GM21367 (cell line): ENCODE measurements around the gene ADAMTS17.

Source experiments
- ATAC-seq: cut with Tn5 transposase; IDR thresholded peaks from one replicate; pipeline ENCODE4 v1.9.1; 2021; ENCODE audit not compliant: unreplicated experiment

Gene ADAMTS17

DNA sequence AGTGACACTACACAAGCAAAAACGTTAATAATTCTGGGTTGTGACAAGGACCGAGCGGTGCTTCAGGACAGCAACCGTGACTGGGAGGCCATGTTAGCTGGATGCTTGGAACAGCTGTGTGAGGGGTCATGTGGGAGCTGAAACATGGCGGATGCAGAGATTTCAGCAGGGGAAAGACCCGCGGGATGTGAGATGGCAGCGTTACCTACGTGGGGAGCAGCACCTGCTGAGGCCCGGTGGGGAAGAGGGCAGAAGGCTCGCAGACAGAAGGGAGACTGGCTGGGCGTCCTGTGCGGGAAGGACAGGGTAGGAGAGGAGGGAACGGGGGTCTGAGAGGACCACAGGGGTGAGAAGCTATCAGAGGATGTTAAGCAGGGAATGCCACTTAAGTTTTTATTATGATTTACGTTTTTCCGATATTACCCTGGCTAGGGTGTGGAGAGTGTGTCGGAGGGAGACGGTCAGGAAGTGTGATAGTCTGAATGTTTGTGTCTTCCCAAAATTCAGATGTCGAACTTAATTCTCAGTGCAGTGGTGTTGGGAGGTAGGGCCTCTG is 379.7 kb downstream of the ADAMTS17 start:
- ATAC-seq, result no peak

DNA sequence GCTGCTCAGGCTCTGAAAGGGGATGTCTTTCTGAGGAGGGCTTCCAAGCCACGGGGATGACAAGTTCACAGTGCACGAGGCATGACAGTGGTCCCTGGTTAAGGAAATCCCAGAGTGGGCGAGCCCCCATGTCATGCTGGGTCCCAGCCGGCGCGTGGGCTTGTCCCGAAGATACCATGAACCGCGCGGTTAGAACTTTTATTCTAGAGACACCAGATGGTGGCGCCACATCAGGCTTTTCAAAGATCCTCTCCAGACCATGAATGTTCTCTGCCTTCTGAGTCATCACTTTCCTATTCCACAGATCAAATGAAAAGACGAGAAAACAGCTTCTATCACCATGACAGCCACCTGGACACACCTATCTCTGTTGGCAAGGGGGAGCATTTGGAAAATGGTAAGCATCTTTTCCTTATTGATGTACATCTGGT is 380.7 kb downstream of the ADAMTS17 start:
- ATAC-seq, result no peak

- ATAC-seq, result no peak
Measured at GRCh38 chr15:99959326-99959725, 382.4 kb downstream of the ADAMTS17 start.

GRCh38 chr15:99958426-99959097 is 383.2 kb downstream of the ADAMTS17 start:
- no peak for ATAC-seq

DNA sequence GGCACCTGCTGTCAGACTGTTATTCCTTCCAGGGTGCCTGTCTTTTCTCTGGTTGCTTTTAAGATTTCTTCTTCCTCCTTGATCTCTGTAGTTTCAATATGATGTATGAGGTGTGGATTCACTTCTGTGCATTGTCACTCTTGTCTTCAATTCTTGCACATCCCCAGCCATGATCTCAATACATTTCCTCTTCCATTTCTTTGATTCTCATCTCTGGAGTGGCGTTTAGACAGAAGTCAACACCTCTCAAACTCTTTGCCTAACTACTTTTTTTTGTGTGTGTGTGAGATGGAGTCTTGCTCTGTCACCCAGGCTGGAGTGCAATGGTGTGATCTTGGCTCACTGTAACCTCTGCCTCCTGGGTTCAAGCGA is 384.1 kb downstream of the ADAMTS17 start:
- no peak for ATAC-seq

GRCh38 chr15:99956820-99957641 is 384.7 kb downstream of the ADAMTS17 start:
- ATAC-seq, result no peak

DNA sequence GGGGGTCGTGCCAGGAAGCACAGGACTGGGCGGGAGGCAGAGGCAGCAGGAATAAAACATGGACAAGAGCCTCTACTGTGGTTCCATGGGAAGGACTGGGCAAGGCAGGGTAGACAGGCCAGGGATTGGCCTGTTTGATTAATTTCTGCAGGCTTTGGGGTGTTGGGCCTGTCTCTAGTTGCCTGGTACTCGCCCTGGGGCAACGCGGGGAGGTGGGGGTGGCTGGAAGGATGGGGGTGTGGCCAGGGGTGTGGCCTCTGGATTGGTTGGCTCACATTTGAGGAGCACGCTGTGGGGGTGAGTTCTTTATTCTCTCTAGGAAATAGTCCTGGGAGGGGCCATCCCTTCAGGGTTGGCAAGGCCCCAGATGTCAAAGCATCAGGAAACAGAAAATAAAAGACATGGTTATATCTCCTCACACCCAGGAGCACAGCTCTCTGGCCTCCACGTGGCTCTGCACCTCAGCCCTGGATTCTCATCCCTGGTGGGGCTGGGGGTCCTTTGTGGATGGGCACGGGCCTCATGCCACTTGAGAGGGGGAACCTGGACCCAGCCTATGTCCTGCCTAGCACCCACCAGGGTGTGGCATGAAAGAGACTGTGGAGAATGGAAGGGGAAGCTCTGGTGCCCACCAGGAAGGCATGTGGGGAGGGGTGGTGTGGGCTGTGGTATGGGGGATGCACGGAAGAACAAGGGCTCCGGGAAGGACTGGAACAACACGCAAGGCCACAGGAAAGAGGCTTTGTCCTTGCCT is 385.6 kb downstream of the ADAMTS17 start:
- ATAC-seq, result no peak

DNA sequence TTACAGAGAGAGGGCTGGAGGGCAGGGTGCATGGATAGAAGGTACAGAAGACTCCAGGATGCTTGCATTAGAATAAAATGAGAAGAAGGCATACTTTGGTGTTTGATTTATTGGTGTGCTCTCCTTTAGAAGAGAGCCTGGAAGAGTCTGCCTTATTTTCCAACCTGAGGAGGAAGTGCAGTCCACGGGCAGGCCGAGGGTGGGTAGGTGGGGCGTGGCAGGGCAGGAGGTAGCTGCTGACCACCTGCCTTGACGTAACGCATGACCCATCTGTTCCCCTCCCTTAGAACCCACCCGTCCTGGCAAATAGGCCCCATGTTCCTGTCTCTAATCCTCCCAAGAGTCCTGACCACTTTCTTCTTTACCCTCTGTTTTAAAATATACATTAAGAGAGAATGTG is 386.2 kb downstream of the ADAMTS17 start:
- no peak for ATAC-seq

GRCh38 chr15:99955181-99955525 is 386.6 kb downstream of the ADAMTS17 start:
- no peak for ATAC-seq

DNA sequence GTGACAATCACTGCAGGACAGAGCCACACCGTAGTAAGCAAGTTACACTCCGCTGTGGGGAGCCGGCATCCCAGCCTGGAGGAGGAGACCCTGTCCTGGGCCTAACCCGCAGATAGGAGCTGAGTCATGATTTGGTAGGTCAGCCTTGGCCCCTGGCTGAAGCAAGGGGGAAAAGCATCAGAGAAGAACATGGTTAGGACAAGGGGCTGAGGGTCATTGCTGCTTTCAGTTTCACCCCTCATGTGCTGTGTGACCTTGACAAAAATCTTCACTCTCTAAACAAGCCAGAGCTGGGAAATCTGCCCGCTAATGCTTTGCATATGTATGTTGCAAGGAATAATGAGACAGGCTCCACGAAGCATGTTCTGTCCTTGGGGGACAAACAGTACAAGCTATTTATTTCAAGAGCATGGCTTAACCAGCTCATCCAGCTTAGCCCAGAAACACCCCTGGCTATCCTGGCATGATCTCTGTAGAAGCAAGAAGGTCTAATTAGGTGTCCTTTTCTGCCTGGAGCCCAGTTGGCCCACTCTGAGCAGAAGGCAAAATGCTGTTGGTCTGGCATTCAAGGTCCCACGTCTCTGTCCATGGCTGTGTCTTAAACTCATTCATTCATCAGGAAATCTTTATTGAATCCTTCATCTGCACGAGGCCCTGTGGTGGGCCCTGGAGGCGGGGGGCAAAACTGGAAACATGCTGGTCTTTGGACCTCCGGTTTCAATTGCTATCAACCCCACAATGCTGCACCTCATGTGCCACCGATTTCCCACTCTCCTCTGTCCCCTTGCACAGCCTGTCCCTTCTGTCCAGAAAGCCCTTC is 387.2 kb downstream of the ADAMTS17 start:
- ATAC-seq, result no peak

GRCh38 chr15:99953886-99954285 is 387.9 kb downstream of the ADAMTS17 start:
- ATAC-seq, result no peak

GRCh38 chr15:99951511-99951910 is 390.3 kb downstream of the ADAMTS17 start:
- ATAC-seq, result no peak

- ATAC-seq, result no peak
Measured at GRCh38 chr15:99944131-99944530, 397.6 kb downstream of the ADAMTS17 start.

DNA sequence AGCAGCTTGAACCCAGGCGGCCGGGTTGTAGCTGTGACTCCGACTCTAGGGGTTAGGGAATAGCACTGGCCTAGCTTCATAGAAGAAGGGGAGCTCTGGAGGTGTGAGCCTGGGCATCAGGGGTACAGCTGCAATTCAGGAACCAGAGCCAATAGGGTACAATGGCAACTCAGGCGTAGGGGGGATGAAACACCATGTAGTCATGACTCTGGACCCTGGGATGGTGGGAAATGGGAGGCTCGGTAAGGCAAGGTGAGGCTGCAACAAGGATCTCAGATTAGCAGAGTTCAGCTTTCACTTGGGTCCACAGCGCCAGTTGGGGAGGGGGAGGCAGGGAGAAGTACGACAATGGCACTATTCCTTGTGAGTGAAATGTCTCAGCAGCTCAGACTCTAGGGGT is 398.3 kb downstream of the ADAMTS17 start:
- ATAC-seq, result no peak

- ATAC-seq, result no peak
Measured at GRCh38 chr15:99932676-99933402, 408.9 kb downstream of the ADAMTS17 start.

DNA sequence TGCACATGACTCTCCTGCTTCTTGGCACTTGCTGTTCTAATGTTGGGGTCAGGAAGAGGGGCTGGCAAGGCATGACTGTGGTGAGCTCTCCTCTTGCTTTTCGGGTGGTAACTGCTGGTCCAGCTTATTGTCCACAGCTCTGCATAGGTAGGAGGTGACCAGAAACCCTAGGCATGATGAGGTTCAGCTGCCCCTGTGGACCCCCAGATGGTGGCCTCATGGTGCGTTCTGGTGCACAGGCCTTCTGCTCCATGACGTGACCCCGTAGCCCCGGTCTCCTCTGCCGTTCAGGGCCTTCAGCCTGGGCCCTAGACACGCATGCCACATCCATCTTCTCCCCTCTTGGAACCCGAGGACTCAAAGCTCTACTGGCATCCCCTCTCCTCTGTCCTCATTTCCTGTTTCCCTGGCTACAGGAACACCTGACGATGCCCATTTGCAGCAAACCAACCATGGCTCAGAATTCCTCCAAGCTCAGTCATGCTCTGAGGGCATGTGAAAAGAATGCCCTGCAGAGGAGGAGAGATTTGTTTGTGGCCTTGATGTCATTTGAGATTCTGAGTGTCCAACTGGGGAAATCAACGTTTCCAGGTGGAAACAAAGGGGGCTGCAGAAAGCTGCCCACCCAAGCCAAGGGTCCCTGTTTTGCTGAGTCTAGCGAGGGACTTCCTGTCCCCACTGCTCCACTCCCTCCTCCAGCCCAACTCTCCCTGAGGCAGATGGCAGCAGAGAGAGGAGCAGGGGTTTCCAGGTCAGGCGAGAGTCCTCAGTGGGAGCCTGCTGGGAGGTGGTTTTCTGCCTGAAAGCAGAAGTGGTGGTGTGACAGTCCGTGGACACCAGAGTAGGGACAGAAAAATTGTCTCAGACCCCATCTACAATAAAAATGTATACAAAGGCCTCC is 409.8 kb downstream of the ADAMTS17 start:
- no peak for ATAC-seq

DNA sequence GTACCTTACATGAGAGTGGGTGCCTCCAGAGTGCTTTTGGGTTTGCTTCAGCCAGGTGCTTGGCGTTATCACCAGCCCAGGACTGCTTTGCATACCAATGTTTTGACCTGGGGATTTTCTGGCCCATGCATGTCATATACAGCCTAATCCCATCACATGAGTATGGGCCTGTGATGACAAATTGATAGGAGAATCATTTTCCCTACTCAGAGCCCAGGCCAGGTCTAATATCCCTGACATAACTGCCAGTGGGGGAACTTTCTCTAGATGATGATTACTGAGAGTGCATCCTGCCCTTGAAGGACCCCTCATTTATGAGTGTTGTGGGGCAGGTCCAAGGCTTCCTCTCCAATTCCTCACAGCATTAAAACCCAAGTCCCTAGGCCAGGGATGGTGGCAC is 411.1 kb downstream of the ADAMTS17 start:
- no peak for ATAC-seq

- ATAC-seq, result no peak
Measured at GRCh38 chr15:99929266-99929665, 412.5 kb downstream of the ADAMTS17 start.

GRCh38 chr15:99928429-99928981 is 413.3 kb downstream of the ADAMTS17 start:
- ATAC-seq, result peak; percentile 95
